NCI-H1048 (cell line): ENCODE results near the gene SRM.
"Not testable (repeated sequence)": the region's sequence is repeated elsewhere in the genome, so short reads cannot be mapped to it uniquely, and the experiment has no call there.

Experiments used
- DNase-seq: peaks from one replicate; lab custom pipeline; 2025; lab: John Stamatoyannopoulos, UW

Gene SRM

DNA sequence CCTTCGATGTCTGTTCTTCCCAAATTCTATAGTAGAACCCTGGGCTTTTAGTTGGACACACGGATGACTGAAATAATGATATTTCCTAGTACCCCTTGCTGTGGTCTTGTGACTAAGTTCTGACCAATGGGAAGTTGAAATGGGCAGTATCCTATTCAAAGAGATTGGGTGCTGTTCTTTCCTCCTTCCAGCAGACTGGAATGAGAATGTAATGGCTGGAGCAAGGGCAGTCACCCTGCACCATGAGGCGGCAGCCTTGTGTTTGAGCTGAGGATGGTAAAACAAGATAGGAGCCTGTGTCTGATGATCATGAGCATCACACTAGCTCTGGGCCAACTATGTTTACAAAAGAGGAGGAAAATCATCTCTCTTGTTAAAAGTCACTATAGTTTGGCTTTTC, 5.1 kb upstream of the SRM start:
- no peak for DNase-seq

- DNase-seq = not testable (repeated sequence)
These were observed 4.2 kb upstream of the SRM start for GRCh38 chr1:11063937-11064537.

DNA sequence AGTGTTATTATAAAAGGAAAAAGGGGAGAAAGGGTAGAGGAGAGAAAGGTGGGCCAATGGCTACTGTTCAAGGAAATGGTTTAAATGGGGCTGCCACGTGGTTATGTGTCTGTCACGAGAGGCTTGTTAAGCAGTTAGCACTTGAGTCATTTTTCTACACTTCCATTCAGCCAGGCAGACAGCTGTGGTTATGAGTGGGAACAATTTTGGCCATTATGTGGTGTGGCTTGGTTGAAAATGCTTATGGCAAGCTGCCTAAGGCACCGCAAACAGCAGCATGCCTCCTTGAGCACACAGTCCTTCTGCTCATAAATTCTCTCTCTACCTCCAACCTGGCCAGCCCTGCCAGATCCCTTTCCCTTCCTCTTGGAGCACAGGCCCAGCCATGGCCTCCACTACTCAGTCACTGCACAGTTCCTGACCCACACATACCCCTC, 3.2 kb upstream of the SRM start:
- DNase-seq = no peak

DNA sequence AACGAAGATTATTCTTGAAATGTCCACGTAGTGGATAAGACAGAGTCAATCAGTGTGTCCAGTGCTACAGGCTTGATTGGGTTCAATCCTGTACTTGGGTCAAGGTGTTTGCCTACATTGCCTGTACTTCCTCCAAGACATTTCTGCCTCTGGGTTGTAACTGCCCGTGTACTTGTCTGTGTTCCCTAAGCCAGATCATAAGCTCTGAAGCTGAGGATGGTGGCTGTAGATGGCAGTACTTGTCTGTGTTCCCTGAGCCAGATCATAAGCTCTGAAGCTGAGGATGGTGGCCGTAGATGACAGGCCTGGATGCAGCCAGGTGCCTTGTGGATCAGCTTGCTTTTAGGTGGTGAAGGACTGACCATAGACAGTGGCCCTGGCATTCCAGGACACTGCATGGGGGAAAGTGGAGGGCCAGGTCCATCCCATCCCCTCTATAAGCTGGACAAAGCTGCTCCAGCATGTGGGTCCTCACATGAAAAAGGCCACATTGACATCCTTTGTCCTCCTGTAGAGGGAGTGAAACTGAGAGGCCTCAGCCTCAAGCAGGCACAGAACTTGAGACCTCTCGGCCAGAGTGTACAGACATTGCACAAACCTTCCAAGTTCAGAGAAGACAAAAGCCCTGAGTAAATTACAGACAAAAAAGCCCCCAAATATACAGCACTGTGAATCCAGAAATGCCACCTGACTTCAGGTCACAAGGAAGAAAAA, 2.0 kb upstream of the SRM start:
- DNase-seq = no peak

DNA sequence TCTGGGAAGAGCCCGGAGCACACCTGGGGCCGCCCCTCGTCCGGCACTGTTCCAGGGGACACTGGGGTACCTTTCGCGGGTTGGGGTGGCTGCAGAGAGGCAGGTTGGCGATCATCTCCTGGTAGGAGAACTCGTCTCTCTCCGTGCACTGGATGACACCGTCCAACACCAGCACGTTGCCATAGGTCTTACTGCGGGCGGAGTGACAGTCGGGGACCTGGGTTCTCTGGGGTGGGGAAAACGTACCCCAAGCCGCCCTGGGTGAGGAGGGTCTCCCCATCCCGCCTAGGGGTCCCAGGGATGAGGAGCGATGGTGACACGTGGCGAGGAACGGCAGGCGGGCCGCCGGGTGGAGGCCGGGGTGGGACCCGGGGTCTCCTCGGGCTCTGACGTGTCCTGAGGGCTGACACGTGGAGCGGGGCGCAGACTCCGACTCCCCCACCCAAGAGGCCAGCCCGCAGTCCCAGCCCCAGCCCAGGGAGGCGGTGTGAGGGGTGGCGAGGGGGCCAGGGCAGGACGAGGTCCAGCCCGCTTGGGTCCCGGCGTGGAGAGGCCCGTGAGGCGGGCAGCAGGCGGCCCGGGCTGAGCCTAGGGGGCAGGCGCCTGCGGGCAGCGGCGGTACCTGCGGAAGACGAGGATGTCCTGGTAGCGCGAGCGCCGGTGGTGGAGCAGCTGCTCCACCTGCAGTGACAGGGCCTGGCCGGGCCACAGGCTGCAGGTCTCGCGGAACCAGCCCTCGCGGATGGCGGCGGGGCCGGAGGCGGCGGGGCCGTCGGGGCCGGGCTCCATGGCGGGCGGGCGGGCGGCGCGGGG, 457 bp downstream of the SRM start:
- DNase-seq = no peak

DNA sequence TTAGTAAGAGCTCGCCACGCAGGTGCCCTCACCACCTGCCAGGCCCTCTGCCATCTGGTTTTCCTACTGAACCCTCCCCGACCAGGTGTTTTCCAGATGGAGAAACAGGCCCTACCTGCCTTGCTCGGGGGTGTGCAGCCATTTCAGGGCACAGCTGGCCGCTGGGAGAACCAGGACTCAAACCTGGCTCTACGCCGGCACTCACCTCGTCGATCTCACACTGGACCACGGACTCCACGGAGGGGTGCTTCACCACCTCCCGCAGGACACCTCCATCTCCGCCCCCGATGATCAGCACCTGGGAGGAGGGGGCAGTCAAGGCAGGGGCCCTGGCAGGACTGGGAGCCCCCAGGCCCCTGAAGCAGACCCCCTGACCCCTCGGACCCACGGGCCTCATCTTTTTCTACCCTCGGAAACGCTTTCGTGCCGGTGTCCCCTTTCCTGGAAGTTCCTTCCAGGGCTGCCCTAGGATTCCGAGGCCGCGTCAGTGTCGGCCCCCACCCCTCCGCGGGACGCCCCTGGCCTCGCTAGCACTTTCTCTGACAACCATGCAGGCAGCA, 1.1 kb downstream of the SRM start:
- no peak for DNase-seq

GRCh38 chr1:11058026-11058425, 1.8 kb downstream of the SRM start:
- DNase-seq = no peak

DNA sequence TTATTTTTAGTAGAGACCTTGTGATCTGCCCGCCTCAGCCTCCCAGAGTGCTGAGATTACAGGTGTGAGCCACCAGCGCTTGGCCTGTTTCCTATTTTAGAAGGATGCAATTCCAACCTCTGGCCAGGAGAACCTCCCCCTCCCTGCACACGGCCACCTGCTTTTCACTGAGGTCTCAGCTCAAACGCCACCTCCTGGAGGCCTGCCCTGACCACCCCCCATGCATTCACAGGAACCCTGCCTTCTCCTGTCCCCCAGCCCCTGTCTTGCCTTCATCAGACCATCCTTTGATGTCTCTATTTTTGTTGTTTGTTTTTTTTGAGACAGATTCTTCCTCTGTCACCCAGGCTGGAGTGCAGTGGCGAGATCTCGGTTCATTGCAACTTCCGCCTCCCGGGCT, 2.3 kb downstream of the SRM start:
- DNase-seq = no peak

GRCh38 chr1:11056504-11056903, 3.3 kb downstream of the SRM start:
- no peak for DNase-seq

DNA sequence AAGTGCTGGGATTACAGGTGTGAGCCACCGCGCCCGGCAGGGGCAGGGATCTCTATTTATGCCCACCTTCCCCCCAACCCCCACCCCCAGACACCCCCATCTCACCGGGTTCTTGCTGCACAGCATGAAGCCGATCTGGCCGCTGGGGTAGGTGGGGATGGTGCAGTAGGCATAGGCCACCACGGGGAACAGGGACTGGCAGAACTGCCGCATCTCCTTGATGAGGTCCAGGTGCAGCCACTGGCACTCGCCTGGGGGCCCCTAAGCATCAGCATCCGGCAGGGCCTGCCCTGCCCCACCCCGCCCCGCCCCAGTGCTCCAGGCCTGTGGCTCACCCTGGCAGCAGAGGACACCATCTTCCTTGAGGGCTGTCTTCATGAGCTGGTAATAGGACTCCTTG, 4.1 kb downstream of the SRM start:
- DNase-seq = no peak

GRCh38 chr1:11054666-11055065, 5.2 kb downstream of the SRM start:
- no peak for DNase-seq

DNA sequence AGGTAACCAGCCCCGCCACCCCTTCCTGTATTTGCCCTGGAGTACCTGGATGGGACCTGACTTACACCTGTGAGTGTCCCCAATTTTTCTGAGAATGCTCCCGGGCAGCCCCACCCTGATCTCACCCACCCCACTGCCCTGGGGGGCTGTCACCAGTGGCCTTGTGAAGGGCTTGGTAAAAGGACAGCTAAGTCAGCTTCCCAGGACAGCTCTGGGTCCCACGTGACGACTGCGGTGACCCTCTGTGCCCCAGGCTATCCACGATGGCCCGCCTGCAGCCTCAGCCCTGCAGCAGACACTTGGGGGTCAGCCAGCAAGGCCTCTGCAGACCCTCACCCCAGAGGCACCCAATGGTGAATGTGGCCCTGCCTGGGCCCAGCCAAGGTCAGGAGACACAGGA, 5.6 kb downstream of the SRM start:
- DNase-seq = no peak

GRCh38 chr1:11053758-11054137, 6.1 kb downstream of the SRM start:
- no peak for DNase-seq

DNA sequence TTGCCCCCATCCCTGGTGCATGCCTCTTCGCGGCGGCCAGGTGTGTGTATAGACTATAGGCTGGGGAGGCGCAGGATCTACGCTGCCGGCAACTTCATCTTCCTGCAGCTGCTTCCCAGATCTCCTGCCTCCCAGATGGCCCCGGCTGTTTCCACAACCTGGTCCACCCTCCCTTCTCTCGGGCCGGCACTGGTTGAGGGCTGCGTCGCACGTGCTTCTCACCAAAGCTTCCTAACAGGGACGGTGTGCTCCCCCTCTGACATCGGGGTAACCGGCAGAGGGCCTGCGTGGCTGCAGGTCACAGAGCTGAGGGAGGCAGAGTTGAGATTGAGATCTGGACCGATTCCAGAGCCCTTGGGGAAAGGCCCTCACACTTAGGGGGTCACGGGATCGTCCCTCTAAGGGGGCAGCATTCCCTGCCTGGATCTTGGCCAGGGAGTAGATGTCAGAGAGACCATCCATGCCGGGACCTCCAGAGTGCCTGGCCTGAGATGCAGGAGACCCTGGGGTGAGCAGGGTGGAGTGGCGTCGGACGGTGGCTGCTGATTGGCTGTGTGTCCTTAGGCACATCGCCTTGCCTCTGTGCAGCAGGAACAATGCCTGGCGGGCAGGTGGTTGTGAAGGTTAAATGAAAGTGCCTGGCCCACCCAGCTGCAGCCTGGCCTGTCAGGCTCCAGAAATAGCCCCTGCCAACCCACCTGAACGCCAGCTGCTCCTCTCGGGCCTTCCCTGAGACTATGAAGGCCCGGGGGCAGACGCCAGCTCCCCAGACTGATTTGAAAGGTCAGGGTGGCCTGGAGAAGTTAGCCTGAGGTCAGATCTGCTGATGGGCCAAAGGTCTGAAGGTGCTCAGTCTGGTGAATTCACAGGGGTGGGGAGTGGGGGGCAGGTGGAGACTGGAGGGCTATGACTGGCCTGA, 6.7 kb downstream of the SRM start:
- DNase-seq = no peak

GRCh38 chr1:11051781-11052511, 7.9 kb downstream of the SRM start:
- DNase-seq = no peak

DNA sequence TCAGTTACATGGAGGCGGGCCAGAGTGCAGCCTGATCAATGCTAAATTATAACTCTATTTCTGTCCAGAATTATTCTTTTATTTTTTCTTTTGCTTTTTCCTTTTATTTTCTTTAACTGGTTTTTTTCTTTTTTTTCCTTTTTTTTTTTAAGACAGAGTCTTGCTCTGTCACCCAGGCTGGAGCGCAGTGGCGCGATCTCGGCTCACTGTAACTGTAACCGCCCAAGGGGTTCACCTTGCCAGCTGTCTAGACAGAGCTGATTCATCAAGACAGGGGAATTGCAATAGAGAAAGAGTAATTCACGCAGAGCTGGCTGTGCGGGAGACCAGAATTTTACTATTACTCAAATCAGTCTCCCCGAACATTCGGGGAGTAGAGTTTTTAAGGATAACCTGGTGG, 8.7 kb downstream of the SRM start:
- DNase-seq = not testable (repeated sequence)

- DNase-seq = no peak
These were observed 13.0 kb downstream of the SRM start, which contains the start of gene MASP2 for GRCh38 chr1:11046625-11047365. Gene MASP2, minus strand, starts transcription at chr1:11047239. Its CDS starts 32 bp downstream, at chr1:11047207.

GRCh38 chr1:11046270-11046566, 13.6 kb downstream of the SRM start:
- no peak for DNase-seq

- DNase-seq = no peak
These were observed 14.2 kb downstream of the SRM start for GRCh38 chr1:11045428-11046269.
